Tibial artery (tissue), 4 donors: ENCODE data around the gene GPS2.
A peak's percentile ranks its signal among the peaks of the same experiment; 100 is the strongest.

Experiments used
- DNase-seq, 2 donors: peaks; one replicate each; pipeline ENCODE4 v3.0.0-alpha.2; 2019
- H3K27ac ChIP-seq, 2 donors: fragments of 200-600 bp; sonication (generic) in 1 of 2; 1 replicate in 1 of 2; 2 replicates in 1 of 2; pipeline ENCODE4 v1.5.1; 2018 to 2019; ENCODE audit warnings: mild to moderate bottlenecking in 1 of 2
- H3K27me3 ChIP-seq, 2 donors: fragments of 200-600 bp; sonication (generic) in 1 of 2; one replicate each; pipeline versions ENCODE4 v1.5.1 to v1.6.0; 2016 to 2019
- H3K36me3 ChIP-seq, 3 donors: fragments of 200-600 bp; sonication (generic) in 2 of 3; one replicate each; pipeline ENCODE4 v1.5.1; 2016 to 2019; ENCODE audit warnings: mild to moderate bottlenecking in 2 of 3
- H3K4me1 ChIP-seq, 4 donors: fragments of 200-600 bp; sonication (generic) in 2 of 4; 1 replicate in 3 of 4; 2 replicates in 1 of 4; pipeline ENCODE4 v1.5.1; 2016 to 2019
- H3K4me3 ChIP-seq, 2 donors: fragments of 200-600 bp; sonication (generic) in 1 of 2; 1 replicate in 1 of 2; 2 replicates in 1 of 2; pipeline ENCODE4 v1.5.1; 2018 to 2019; ENCODE audit warnings: mild to moderate bottlenecking in 2 of 2
- H3K9me3 ChIP-seq, 3 donors: fragments of 200-600 bp; sonication (generic) in 1 of 3; one replicate each; pipeline ENCODE4 v1.5.1; 2016 to 2019
- intact Hi-C: fragments of 100-400 bp; cut with DNase I; formaldehyde crosslinking; loops from one replicate; pipeline ENCODE4 v1.15.0; 2023; ENCODE audit warnings: low total_unique reads
- TF ChIP-seq, protein P1 (sequence below), 2 experiments: fragments of 200-600 bp in 1 of 2; fragments of 450-650 bp in 1 of 2; IDR thresholded peaks; one replicate each; pipeline ENCODE4 v1.5.1; 2017 to 2019; ENCODE audit warnings: antibody characterized with exemption in 2 of 2, mild to moderate bottlenecking in 1 of 2, moderate library complexity in 1 of 2

The GPS2 gene

DNA sequence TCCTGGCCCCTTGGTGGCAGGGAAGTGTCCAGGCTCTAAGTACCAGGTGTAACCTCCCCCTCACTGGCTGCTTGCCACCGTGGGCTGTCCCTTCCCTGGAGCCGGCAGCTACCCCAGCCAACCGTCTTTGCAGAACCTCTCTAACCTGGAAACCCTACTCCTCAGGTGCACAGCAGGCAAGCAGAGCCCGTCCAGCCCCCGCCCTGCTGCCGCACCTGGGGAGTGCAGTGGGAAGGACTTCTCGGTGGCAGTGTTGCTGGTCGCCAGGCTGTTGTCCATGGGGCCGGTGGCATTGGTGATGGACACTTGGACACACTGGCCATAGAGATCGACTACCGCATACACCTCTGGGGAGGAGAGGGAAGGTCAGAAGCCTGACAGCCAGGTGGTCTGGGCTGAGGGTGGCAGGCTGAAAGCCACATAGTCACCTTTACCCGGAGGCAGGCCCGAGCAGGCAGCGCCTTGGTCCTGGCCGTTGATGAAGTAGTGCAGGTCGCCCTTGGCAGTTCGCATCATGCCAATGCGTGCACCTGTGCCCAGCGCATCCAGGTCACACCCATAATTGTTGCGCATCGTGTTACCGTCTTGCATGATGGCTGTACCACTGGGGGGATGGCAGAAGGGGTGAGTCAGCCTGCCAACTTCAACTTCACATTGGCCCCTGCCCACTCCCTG lies 7.5 kb upstream of the GPS2 start:
- TF ChIP-seq, protein P1, sequence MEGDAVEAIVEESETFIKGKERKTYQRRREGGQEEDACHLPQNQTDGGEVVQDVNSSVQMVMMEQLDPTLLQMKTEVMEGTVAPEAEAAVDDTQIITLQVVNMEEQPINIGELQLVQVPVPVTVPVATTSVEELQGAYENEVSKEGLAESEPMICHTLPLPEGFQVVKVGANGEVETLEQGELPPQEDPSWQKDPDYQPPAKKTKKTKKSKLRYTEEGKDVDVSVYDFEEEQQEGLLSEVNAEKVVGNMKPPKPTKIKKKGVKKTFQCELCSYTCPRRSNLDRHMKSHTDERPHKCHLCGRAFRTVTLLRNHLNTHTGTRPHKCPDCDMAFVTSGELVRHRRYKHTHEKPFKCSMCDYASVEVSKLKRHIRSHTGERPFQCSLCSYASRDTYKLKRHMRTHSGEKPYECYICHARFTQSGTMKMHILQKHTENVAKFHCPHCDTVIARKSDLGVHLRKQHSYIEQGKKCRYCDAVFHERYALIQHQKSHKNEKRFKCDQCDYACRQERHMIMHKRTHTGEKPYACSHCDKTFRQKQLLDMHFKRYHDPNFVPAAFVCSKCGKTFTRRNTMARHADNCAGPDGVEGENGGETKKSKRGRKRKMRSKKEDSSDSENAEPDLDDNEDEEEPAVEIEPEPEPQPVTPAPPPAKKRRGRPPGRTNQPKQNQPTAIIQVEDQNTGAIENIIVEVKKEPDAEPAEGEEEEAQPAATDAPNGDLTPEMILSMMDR (IDR thresholded peaks at IDR 0.05), result no peak
- DNase-seq, result no peak
- intact Hi-C loops, result no loop called here

DNA sequence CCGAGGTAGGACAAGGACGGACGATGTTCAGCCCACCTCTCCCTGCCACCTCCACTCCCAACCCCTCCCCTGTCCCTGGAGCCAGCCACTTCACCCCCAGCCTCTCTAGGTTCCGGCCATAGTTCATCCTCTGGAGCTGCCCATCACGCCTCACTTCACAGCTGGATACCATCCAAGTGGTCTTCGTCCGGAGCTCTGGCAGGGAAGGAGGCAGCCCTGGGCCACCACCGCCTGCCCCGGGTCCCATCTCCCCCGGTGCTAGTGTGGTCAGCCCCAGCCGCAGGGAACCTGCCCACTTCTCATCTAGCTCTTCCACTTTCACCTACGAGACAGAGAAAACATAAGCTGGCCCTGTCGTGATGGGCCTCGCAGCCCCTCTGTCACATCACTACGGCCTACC lies 6.3 kb upstream of the GPS2 start:
- DNase-seq, result no peak
- intact Hi-C loops, result no loop called here
- H3K27ac ChIP-seq, result no peak overlapping the region
- no peaks in the 10 kb centered on the region for H3K4me1 ChIP-seq
- H3K27me3 ChIP-seq, result no peaks in the 10 kb centered on the region
- H3K4me3 ChIP-seq, result no peak overlapping the region
- H3K36me3 ChIP-seq, result peaks cover 44 to 96% (median 80%) of the 10 kb centered on the region in 3 donors
- TF ChIP-seq, protein P1 (IDR thresholded peaks at IDR 0.05), result no peak
- H3K9me3 ChIP-seq, result no peaks in the 10 kb centered on the region

More for the DNA sequence above, 7.5 kb upstream of the GPS2 start:
- peaks cover 43 to 98% (median 74%) of the 10 kb centered on the region in 3 donors for H3K36me3 ChIP-seq
- H3K4me3 ChIP-seq, result no peak overlapping the region
- H3K4me1 ChIP-seq, result peaks cover 0 to 4% (median 0%) of the 10 kb centered on the region in 4 donors
- H3K27ac ChIP-seq, result no peak overlapping the region
- no peaks in the 10 kb centered on the region for H3K27me3 ChIP-seq
- H3K9me3 ChIP-seq, result no peaks in the 10 kb centered on the region

DNA sequence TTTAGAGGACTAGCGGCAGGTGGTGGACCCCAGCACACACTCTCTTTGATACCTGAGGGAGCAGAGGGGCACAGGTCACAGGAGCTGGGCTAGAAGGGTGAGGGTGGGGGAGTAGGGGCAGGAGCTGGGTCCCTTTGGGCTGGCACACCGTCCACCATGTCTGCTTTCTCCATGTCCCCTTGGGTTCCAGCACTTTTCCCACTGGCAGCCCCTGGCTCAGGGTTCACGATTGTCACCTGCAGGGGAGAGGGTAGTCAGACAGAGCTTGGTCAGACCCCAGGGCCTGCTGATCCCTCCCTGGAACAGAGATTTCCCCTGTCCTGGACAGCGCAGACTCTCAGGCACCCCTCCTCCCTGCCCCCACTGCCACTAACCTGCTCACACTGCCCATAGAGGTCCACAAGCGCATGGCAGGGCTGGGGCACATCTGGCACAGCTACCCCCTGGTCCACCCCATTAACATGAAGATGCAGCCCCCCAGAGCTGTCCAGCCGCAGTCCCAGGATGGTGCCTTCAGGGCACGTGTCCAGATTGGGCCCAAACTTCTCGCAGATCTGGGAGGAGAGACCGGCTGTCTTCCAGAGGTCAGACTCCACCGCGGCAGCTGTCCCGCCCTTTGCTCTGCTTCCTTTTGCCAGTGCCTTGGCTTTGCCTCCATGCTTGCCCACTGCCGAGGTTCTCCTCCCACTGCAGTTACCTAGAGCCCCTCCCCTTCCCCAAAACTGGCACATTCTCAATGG lies 3.1 kb upstream of the GPS2 start:
- Histone ChIP-seq H3K36me3 (peaks cover 42 to 75% (median 65%) of the 10 kb centered on the region in 3 donors), H3K9me3 (no peaks in the 10 kb centered on the region), H3K27ac (no peak overlapping the region), H3K27me3 (no peaks in the 10 kb centered on the region), H3K4me3 (no peak overlapping the region), H3K4me1 (peaks cover 0 to 26% (median 20%) of the 10 kb centered on the region in 4 donors)
- intact Hi-C loops, result no loop called here
- TF ChIP-seq, protein P1 (IDR thresholded peaks at IDR 0.05), result no peak
- DNase-seq, result no peak

DNA sequence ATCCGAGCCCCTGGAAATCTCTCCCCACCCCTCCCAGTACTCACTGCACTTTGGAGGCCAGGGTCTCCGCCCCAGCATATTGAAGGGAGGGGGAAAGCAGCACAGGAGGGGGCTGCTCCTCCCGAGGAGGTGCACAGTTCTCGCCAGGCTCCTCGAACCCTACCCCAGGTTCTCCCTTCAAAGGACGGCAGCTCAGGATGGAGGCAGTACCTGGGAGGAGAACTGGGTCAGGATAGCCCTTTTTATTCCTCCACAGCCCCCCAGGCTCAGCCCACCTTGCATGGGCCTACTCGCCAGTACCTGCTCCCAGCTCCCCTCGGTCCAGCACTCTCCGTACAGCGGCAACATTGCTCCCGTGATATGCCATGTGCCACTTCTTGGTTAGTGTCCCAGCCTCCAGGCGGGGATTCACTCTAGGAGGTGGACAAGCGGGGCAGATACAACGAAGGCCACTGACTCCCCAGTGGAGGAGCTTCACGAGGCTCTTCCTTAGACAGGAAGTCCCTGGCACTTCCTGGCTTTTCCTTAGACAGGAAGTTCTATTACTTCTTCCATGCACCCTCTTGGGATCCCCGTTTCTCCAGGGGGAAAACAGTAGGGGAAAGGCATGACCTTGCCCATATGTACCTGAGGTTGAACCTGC lies 2.1 kb upstream of the GPS2 start:
- Histone ChIP-seq H3K36me3 (peaks cover 42 to 75% (median 65%) of the 10 kb centered on the region in 3 donors), H3K27me3 (no peaks in the 10 kb centered on the region), H3K4me3 (no peak overlapping the region), H3K4me1 (peaks cover 0 to 34% (median 25%) of the 10 kb centered on the region in 4 donors), H3K27ac (no peak overlapping the region), H3K9me3 (no peaks in the 10 kb centered on the region)
- TF ChIP-seq, protein P1 (IDR thresholded peaks at IDR 0.05), result no peak
- intact Hi-C loops, result no loop called here
- no peak for DNase-seq

DNA sequence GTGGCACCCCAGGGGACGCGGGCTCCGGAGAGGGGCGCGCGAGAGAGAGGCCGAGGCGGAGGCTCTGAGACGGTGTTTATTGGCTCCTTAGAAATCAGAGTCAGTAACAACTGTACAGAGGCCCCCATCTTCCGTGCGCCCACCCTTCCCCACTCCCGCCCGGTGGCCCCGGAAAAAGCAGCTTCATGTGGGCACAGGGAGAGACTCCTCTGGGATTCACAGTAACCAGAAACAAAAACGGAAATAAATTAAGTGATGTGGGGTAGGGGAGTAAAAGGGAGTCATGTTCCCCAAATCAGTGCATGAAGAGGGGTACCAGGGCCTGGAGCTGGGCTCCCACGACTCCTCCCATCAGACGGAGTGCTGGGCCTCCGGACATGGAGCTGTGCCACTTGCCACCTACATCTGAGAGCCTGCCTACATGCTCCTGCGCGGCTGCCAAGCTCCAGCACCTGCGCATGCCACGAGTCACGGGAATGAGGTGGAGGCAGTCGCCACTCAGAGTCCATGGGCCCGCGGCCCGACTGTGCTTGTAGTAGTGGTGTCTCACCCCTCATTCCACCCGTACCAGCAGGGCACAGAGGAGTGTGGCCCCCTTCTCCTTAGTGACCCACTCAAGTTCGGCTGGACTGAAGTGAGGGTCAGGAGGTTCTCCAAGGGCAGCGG lies 543 bp upstream of the GPS2 start:
- intact Hi-C loops, result no loop called here
- H3K9me3 ChIP-seq, result no peaks in the 10 kb centered on the region
- peaks cover 39 to 75% (median 64%) of the 10 kb centered on the region in 3 donors for H3K36me3 ChIP-seq
- H3K4me1 ChIP-seq, result peaks cover 0 to 43% (median 28%) of the 10 kb centered on the region in 4 donors
- no peaks in the 10 kb centered on the region for H3K27me3 ChIP-seq
- peak overlapping the region; percentile 89 to 92 for H3K27ac ChIP-seq
- no peak for DNase-seq
- TF ChIP-seq, protein P1 (IDR thresholded peaks at IDR 0.05), result no peak
- H3K4me3 ChIP-seq, result peak overlapping the region; percentile 77 to 78
